B cell (primary cell): ENCODE data around the gene GRID2. TPM values are rescaled to one million over a fixed set of nuclear protein-coding genes. Genes with fewer than 3 reads are reported as not detected.
"Not testable (repeated sequence)": the region's sequence is repeated elsewhere in the genome, so short reads cannot be mapped to it uniquely, and the experiment has no call there.

Experiments
- ATAC-seq: fragments of 200-7000 bp; cut with Tn5 transposase; one replicate; pipeline ENCODE4 v1.10.0; 2021; ENCODE audit warnings: low read depth, mild to moderate bottlenecking, moderate number of reproducible peaks, moderate library complexity
- CTCF ChIA-PET: fragments of 350-600 bp; sonication (Branson Sonifier 250); formaldehyde crosslinking; loops from one replicate; lab custom pipeline; 2021; ENCODE audit warnings: antibody characterized with exemption, inconsistent platforms; lab: Charles Lee
- POLR2A ChIA-PET: fragments of 350-600 bp; sonication (Branson Sonifier 250); formaldehyde crosslinking; loops from one replicate; lab custom pipeline; 2021; ENCODE audit warnings: antibody characterized with exemption; lab: Charles Lee
- DNase-seq: peaks from one replicate; pipeline ENCODE4 v3.0.0; 2013
- H2AFZ ChIP-seq: 2 replicates; pipeline ENCODE4 v1.6.1; 2012; ENCODE audit warnings: mild to moderate bottlenecking, low read depth, low read length; ENCODE audit not compliant: insufficient read depth, poor library complexity, severe bottlenecking
- H3K27ac ChIP-seq, 2 donors: 1 replicate in 1 of 2; 2 replicates in 1 of 2; pipeline ENCODE4 v1.5.1; 2012 to 2013; ENCODE audit warnings: low read length in 2 of 2, mild to moderate bottlenecking in 2 of 2, moderate library complexity in 1 of 2
- H3K27me3 ChIP-seq, 4 experiments: fragments of 200-600 bp in 1 of 4; sonication (generic) in 1 of 4; replicated peaks in 1 of 4; 1 replicate in 2 of 4; 2 replicates in 2 of 4; pipeline versions ENCODE4 v1.6.1 to v1.7.0; 2013 to 2016; ENCODE audit warnings: low read length in 3 of 4, mild to moderate bottlenecking in 2 of 4, mixed read lengths in 1 of 4, moderate library complexity in 1 of 4; ENCODE audit not compliant: insufficient read depth in 4 of 4, control insufficient read depth in 3 of 4; ENCODE audit errors: control extremely low read depth in 1 of 4
- H3K36me3 ChIP-seq, 2 experiments: replicated peaks in 1 of 2; 1 replicate in 1 of 2; 2 replicates in 1 of 2; pipeline versions ENCODE4 v1.6.1 to v1.7.1; 2013; ENCODE audit warnings: low read length in 1 of 2; ENCODE audit not compliant: insufficient read depth in 2 of 2, control insufficient read depth in 1 of 2; ENCODE audit errors: control extremely low read depth in 1 of 2, extremely low read depth in 1 of 2
- H3K4me1 ChIP-seq, 2 donors: fragments of 200-600 bp in 1 of 2; sonication (generic) in 1 of 2; 1 replicate in 1 of 2; 2 replicates in 1 of 2; pipeline versions ENCODE4 v1.5.1 to v1.6.1; 2013 to 2017; ENCODE audit warnings: low read length in 2 of 2; ENCODE audit not compliant: control insufficient read depth in 2 of 2, insufficient read depth in 2 of 2
- H3K4me2 ChIP-seq: replicated peaks from 2 replicates; pipeline ENCODE3; 2012; ENCODE audit warnings: mild to moderate bottlenecking, low read depth, low read length; ENCODE audit not compliant: poor library complexity, severe bottlenecking
- H3K4me3 ChIP-seq, 5 experiments: fragments of 200-600 bp in 1 of 5; sonication (generic) in 1 of 5; 1 replicate in 3 of 5; 2 replicates in 2 of 5; pipeline versions ENCODE4 v1.5.1 to v1.7.0; 2011 to 2016; ENCODE audit warnings: low read length in 4 of 5, mild to moderate bottlenecking in 4 of 5, low read depth in 2 of 5, control low read depth in 1 of 5, moderate library complexity in 1 of 5; ENCODE audit not compliant: insufficient read depth in 1 of 5; ENCODE audit errors: control extremely low read depth in 1 of 5, extremely low read depth in 1 of 5
- H3K79me2 ChIP-seq: fragments of 200-600 bp; sonication (generic); one replicate; pipeline ENCODE4 v1.6.0; 2016; ENCODE audit warnings: low read length; ENCODE audit not compliant: control insufficient read depth, insufficient read depth
- H3K9ac ChIP-seq: fragments of 200-600 bp; sonication (generic); 2 replicates; pipeline ENCODE4 v1.6.1; 2017; ENCODE audit warnings: mild to moderate bottlenecking, low read length, moderate library complexity
- H3K9me3 ChIP-seq, 3 donors: one replicate each; pipeline versions ENCODE4 v1.6.1 to v1.7.1; 2013; ENCODE audit warnings: low read length in 2 of 3; ENCODE audit not compliant: control insufficient read depth in 2 of 3, insufficient read depth in 1 of 3; ENCODE audit errors: control extremely low read depth in 1 of 3
- H4K20me1 ChIP-seq: 2 replicates; pipeline ENCODE4 v1.6.0; 2012; ENCODE audit warnings: mild to moderate bottlenecking, low read length; ENCODE audit not compliant: insufficient read depth, control insufficient read depth, poor library complexity, severe bottlenecking
- H3K27ac Mint-ChIP-seq: one replicate; pipeline ENCODE4 v1.8.0; 2021; ENCODE audit warnings: mixed read lengths
- H3K27me3 Mint-ChIP-seq: one replicate; pipeline ENCODE4 v1.8.0; 2021; ENCODE audit warnings: mixed read lengths
- H3K4me1 Mint-ChIP-seq: one replicate; pipeline ENCODE4 v1.8.0; 2021; ENCODE audit warnings: mixed read lengths
- H3K4me3 Mint-ChIP-seq: one replicate; pipeline ENCODE4 v1.8.0; 2021; ENCODE audit warnings: mixed read lengths
- H3K9me3 Mint-ChIP-seq: one replicate; pipeline ENCODE4 v1.8.0; 2022; ENCODE audit warnings: mixed read lengths; ENCODE audit not compliant: insufficient read depth
- EZH2 ChIP-seq: IDR thresholded peaks from 2 replicates; pipeline ENCODE4 v1.6.1; 2012; ENCODE audit warnings: borderline replicate concordance, low read depth, mild to moderate bottlenecking, moderate library complexity, low read length; ENCODE audit not compliant: insufficient read depth, poor library complexity, severe bottlenecking
- WGBS: methylation state at CpG from one replicate; pipeline ENCODE4 v1.1.5; 2013; ENCODE audit warnings: missing lambda C conversion rate; ENCODE audit not compliant: insufficient coverage; 5-methylcytosine and 5-hydroxymethylcytosine counted together
- intact Hi-C: fragments of 100-400 bp; cut with micrococcal nuclease; formaldehyde crosslinking; loops from one replicate; pipeline ENCODE4 v1.10.0; 2022
- polyA plus RNA-seq: library from polyadenylated mRNA; depleted of rRNA; stranded (reverse); fragments of >200 nt; gene quantifications from 2 replicates; pipeline ENCODE4 v1.2.3, GENCODE V29; 2012
- total RNA-seq, 2 donors: library from RNA; stranded (reverse); fragments of 120-200 nt in 1 of 2; gene quantifications; 1 replicate in 1 of 2; 2 replicates in 1 of 2; pipeline versions ENCODE4 v1.2.3 to v1.2.4, GENCODE V29; 2013 to 2022
- TF ChIP-seq, protein P1 (sequence below): fragments of 200-600 bp; IDR thresholded peaks from one replicate; pipeline ENCODE4 v1.8.0; 2022; ENCODE audit warnings: antibody characterized with exemption, mild to moderate bottlenecking

The GRID2 gene
- total and polyA plus RNA-seq, 2 donors (not counting 1 experiment from before 2014, with no cell fraction given) = not detected

GRCh38 chr4:92450694-92451093, 146.9 kb downstream of the GRID2 start:
- CTCF ChIA-PET = no interaction called here
- H3K27me3 ChIP-seq = no peaks in the 10 kb centered on the region

DNA sequence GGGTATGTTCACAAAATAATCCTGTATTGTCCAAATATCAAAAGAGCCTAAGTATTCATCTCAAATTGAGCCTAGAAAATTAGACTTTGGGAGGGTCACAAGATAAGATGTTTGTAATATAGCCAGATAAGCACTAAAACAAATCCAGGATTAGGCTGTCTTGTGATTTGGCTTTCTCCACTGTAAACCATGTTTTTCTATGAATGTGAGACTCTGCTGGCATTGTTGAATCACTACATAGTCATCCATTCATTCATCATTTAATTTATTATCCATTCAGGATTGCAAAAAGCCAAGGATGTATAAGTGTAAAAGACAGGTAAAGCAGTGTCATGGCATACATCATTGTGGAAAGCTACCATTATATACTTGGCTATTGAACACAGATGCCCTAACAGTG, 148.0 kb downstream of the GRID2 start:
- Mint-ChIP-seq H3K27ac (no peak overlapping the region), H3K4me1 (no peaks in the 10 kb centered on the region), H3K27me3 (no peaks in the 10 kb centered on the region), H3K9me3 (peaks cover 3% of the 10 kb centered on the region), H3K4me3 (no peak overlapping the region)
- TF ChIP-seq EZH2 = no peak
- TF ChIP-seq, protein P1, sequence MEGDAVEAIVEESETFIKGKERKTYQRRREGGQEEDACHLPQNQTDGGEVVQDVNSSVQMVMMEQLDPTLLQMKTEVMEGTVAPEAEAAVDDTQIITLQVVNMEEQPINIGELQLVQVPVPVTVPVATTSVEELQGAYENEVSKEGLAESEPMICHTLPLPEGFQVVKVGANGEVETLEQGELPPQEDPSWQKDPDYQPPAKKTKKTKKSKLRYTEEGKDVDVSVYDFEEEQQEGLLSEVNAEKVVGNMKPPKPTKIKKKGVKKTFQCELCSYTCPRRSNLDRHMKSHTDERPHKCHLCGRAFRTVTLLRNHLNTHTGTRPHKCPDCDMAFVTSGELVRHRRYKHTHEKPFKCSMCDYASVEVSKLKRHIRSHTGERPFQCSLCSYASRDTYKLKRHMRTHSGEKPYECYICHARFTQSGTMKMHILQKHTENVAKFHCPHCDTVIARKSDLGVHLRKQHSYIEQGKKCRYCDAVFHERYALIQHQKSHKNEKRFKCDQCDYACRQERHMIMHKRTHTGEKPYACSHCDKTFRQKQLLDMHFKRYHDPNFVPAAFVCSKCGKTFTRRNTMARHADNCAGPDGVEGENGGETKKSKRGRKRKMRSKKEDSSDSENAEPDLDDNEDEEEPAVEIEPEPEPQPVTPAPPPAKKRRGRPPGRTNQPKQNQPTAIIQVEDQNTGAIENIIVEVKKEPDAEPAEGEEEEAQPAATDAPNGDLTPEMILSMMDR = no peak
- H3K4me1 ChIP-seq = no peaks in the 10 kb centered on the region
- H3K27ac ChIP-seq = no peak overlapping the region
- CTCF ChIA-PET = no interaction called here
- POLR2A ChIA-PET = no interaction called here
- no peak overlapping the region for H3K4me2 ChIP-seq
- no peak overlapping the region for H3K4me3 ChIP-seq
- no peaks in the 10 kb centered on the region for H3K9me3 ChIP-seq
- H3K27me3 ChIP-seq = no peaks in the 10 kb centered on the region
- H3K9ac ChIP-seq = no peak overlapping the region
- H3K36me3 ChIP-seq = no peaks in the 10 kb centered on the region
- ATAC-seq (no peak), DNase-seq (no peak)
- no peak overlapping the region for H2AFZ ChIP-seq
- intact Hi-C loops = no loop called here
- H4K20me1 ChIP-seq = no peaks in the 10 kb centered on the region
- H3K79me2 ChIP-seq = no peaks in the 10 kb centered on the region

More at GRCh38 chr4:92450694-92451093, 146.9 kb downstream of the GRID2 start:
- no peak for TF ChIP-seq EZH2
- TF ChIP-seq, protein P1 = no peak
- H4K20me1 ChIP-seq = no peaks in the 10 kb centered on the region
- Mint-ChIP-seq H3K27ac (no peak overlapping the region), H3K4me3 (no peak overlapping the region), H3K4me1 (no peaks in the 10 kb centered on the region), H3K27me3 (no peaks in the 10 kb centered on the region), H3K9me3 (peaks cover 3% of the 10 kb centered on the region)
- no peak overlapping the region for H3K4me2 ChIP-seq
- POLR2A ChIA-PET = no interaction called here
- no peaks in the 10 kb centered on the region for H3K79me2 ChIP-seq
- DNase-seq (no peak), ATAC-seq (no peak)
- no peak overlapping the region for H2AFZ ChIP-seq
- intact Hi-C loops = no loop called here
- H3K27ac ChIP-seq = no peak overlapping the region
- H3K9me3 ChIP-seq = no peaks in the 10 kb centered on the region
- H3K4me3 ChIP-seq = no peak overlapping the region
- no peaks in the 10 kb centered on the region for H3K4me1 ChIP-seq
- H3K9ac ChIP-seq = no peak overlapping the region
- no peaks in the 10 kb centered on the region for H3K36me3 ChIP-seq

DNA sequence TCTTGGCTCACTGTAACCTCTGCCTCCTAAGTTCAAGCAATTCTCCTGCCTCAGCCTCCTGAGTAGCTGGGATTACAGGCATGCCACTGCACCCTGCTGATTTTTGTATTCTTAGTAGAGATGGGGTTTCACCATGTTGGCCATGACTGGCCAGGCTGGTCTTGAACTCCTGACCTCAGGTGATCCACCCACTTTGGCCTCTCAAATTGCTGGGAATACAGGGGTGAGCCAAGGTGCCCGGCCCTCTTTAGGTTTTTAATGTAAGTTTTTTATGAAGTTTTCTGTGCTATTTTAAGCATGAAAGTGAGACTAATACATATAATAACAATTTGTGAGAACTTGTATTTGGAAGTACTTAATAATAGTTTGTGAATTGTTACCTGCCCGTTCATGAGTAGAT, 148.6 kb downstream of the GRID2 start:
- H3K4me3 Mint-ChIP-seq, ATAC-seq, H3K4me2 ChIP-seq, H3K27me3 ChIP-seq, H3K36me3 ChIP-seq, H4K20me1 ChIP-seq, H3K4me3 ChIP-seq, intact Hi-C loops, H3K9me3 ChIP-seq, H3K27me3 Mint-ChIP-seq, POLR2A ChIA-PET, DNase-seq, H3K4me1 Mint-ChIP-seq, H3K79me2 ChIP-seq, H2AFZ ChIP-seq, H3K27ac ChIP-seq, CTCF ChIA-PET, H3K27ac Mint-ChIP-seq, H3K9ac ChIP-seq, H3K4me1 ChIP-seq, H3K9me3 Mint-ChIP-seq: not testable (repeated sequence)
- WGBS = no CpG with 5 or more reads among the region's 2 CpGs
